Fibroblast of lung (primary cell): ENCODE data around the gene NOP14. TPM values are rescaled to one million over a fixed set of nuclear protein-coding genes. Genes with fewer than 3 reads are reported as not detected.

Experiments used
- DNase-seq, 2 donors: peaks; one replicate each; pipeline versions ENCODE4 v3.0.0 to v3.0.0-alpha.2; 2010; ENCODE audit warnings: low read depth in 2 of 2
- H2AFZ ChIP-seq: 2 replicates; pipeline ENCODE4 v1.5.1; 2012; ENCODE audit warnings: low read length, control low read depth, inconsistent platforms
- H3K27ac ChIP-seq: 2 replicates; pipeline ENCODE4 v1.5.1; 2011; ENCODE audit warnings: low read length, control low read depth; ENCODE audit not compliant: insufficient read depth
- H3K27me3 ChIP-seq: 2 replicates; pipeline ENCODE4 v1.5.1; 2011; ENCODE audit warnings: mild to moderate bottlenecking, low read length; ENCODE audit not compliant: control insufficient read depth, insufficient read depth
- H3K36me3 ChIP-seq: 2 replicates; pipeline ENCODE4 v1.5.1; 2011; ENCODE audit warnings: low read length; ENCODE audit not compliant: control insufficient read depth, insufficient read depth
- H3K4me1 ChIP-seq: 2 replicates; pipeline ENCODE4 v1.5.1; 2011; ENCODE audit warnings: low read length; ENCODE audit not compliant: control insufficient read depth, insufficient read depth; ENCODE audit errors: extremely low read depth
- H3K4me2 ChIP-seq: 2 replicates; pipeline ENCODE4 v1.5.1; 2011; ENCODE audit warnings: low read length, control low read depth; ENCODE audit not compliant: insufficient read depth; ENCODE audit errors: extremely low read depth
- H3K4me3 ChIP-seq, 4 experiments: fragments of 200-600 bp in 1 of 4; sonication (generic) in 1 of 4; replicated peaks in 1 of 4; 2 replicates each; pipeline ENCODE4 v1.5.1; 2011 to 2016; ENCODE audit warnings: low read length in 4 of 4, low read depth in 3 of 4, mild to moderate bottlenecking in 3 of 4, control low read depth in 2 of 4, inconsistent platforms in 1 of 4, mixed read lengths in 1 of 4; ENCODE audit not compliant: insufficient read depth in 1 of 4; ENCODE audit errors: control extremely low read depth in 1 of 4
- H3K79me2 ChIP-seq: 2 replicates; pipeline ENCODE4 v1.5.1; 2012; ENCODE audit warnings: mild to moderate bottlenecking, low read length, inconsistent platforms; ENCODE audit not compliant: control insufficient read depth, insufficient read depth
- H3K9ac ChIP-seq: 2 replicates; pipeline ENCODE4 v1.5.1; 2011; ENCODE audit warnings: mild to moderate bottlenecking, low read length, control low read depth; ENCODE audit not compliant: insufficient read depth
- H3K9me3 ChIP-seq: 2 replicates; pipeline ENCODE4 v1.5.1; 2012; ENCODE audit warnings: low read depth, low read length; ENCODE audit not compliant: control insufficient read depth, insufficient read depth
- H4K20me1 ChIP-seq: 2 replicates; pipeline ENCODE4 v1.5.1; 2011; ENCODE audit warnings: low read length; ENCODE audit not compliant: control insufficient read depth, insufficient read depth; ENCODE audit errors: extremely low read depth
- CTCF ChIP-seq, 2 donors: IDR thresholded peaks in 1 of 2; conservative IDR thresholded peaks in 1 of 2; 1 replicate in 1 of 2; 2 replicates in 1 of 2; pipeline ENCODE4 v1.5.1; 2011 to 2012; ENCODE audit warnings: low read length in 2 of 2, control low read depth in 1 of 2, inconsistent platforms in 1 of 2, low read depth in 1 of 2, mild to moderate bottlenecking in 1 of 2
- EZH2 ChIP-seq: IDR thresholded peaks from 2 replicates; pipeline ENCODE4 v1.5.1; 2012; ENCODE audit warnings: low read length, control low read depth, mild to moderate bottlenecking; ENCODE audit errors: missing control alignments
- polyA plus RNA-seq, 2 donors: library from polyadenylated mRNA; depleted of rRNA in 1 of 2; stranded (reverse) in 1 of 2; unstranded in 1 of 2; fragments of >200 nt; gene quantifications; 2 replicates each; pipeline ENCODE4 v1.2.1, GENCODE V29; 2011 to 2012; ENCODE audit warnings: missing spikeins in 1 of 2
- total RNA-seq: library from RNA; depleted of rRNA; stranded (reverse); fragments of >200 nt; gene quantifications from 2 replicates; pipeline ENCODE4 v1.2.1, GENCODE V29; 2014

The NOP14 gene
- total and polyA plus RNA-seq, 2 donors (not counting 1 experiment from before 2014, with no cell fraction given) = 13.1 to 16.7 TPM

GRCh38 chr4:2907706-2908293 is 55.4 kb downstream of the NOP14 start:
- Histone ChIP-seq H3K9ac (no peak overlapping the region), H3K36me3 (peaks cover 11% of the 10 kb centered on the region), H3K27me3 (no peaks in the 10 kb centered on the region), H3K4me3 (no peak overlapping the region), H2AFZ (no peak overlapping the region), H3K9me3 (no peaks in the 10 kb centered on the region), H3K4me1 (no peaks in the 10 kb centered on the region), H4K20me1 (no peaks in the 10 kb centered on the region), H3K4me2 (no peak overlapping the region), H3K79me2 (no peaks in the 10 kb centered on the region), H3K27ac (no peak overlapping the region)
- DNase-seq = no peak
- TF ChIP-seq EZH2 (no peak), CTCF (conservative IDR thresholded peaks at IDR 0.05 in 1 of 2, IDR thresholded peaks at IDR 0.05 in 1 of 2; ENCODE audit: low read depth in 1 of 2, low read length in 2 of 2) (no peak)

GRCh38 chr4:2907226-2907625 is 56.0 kb downstream of the NOP14 start:
- peaks cover 11% of the 10 kb centered on the region for H3K36me3 ChIP-seq
- H3K4me1 ChIP-seq = no peaks in the 10 kb centered on the region
- H3K27ac ChIP-seq = no peak overlapping the region
- no peak overlapping the region for H3K4me2 ChIP-seq
- no peak overlapping the region for H3K9ac ChIP-seq
- no peak overlapping the region for H2AFZ ChIP-seq
- no peaks in the 10 kb centered on the region for H3K27me3 ChIP-seq
- H3K4me3 ChIP-seq = no peak overlapping the region
- DNase-seq = no peak
- no peaks in the 10 kb centered on the region for H3K79me2 ChIP-seq
- no peaks in the 10 kb centered on the region for H4K20me1 ChIP-seq
- TF ChIP-seq CTCF (conservative IDR thresholded peaks at IDR 0.05 in 1 of 2, IDR thresholded peaks at IDR 0.05 in 1 of 2; ENCODE audit: low read depth in 1 of 2, low read length in 2 of 2) = no peak
- no peak for TF ChIP-seq EZH2
- no peaks in the 10 kb centered on the region for H3K9me3 ChIP-seq

DNA sequence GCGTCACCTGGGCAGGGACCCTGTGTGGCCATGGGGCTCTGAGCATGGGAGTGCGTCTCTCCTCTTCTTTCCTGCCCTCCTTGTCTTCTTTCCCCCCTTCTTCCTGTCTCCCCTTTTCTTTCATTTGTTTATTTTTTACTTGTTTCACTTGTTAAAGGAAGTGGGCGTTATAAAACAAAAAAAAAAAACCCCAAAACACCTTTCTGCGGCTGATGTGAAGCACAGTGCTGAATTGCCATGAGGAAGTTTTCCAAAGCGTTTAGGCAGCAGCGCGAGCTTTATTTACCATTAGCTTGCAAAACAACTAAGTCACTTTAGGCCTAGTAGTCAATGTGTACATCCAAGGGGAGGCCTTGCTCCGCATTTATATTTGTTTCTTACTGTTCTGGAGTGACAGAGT is 57.0 kb downstream of the NOP14 start:
- no peak for TF ChIP-seq EZH2
- no peak for TF ChIP-seq CTCF (conservative IDR thresholded peaks at IDR 0.05 in 1 of 2, IDR thresholded peaks at IDR 0.05 in 1 of 2; ENCODE audit: low read depth in 1 of 2, low read length in 2 of 2)
- Histone ChIP-seq H2AFZ (no peak overlapping the region), H3K4me3 (no peak overlapping the region), H3K36me3 (peaks cover 11% of the 10 kb centered on the region), H3K27ac (no peak overlapping the region), H3K79me2 (no peaks in the 10 kb centered on the region), H3K9me3 (no peaks in the 10 kb centered on the region), H3K4me1 (no peaks in the 10 kb centered on the region), H4K20me1 (no peaks in the 10 kb centered on the region), H3K4me2 (no peak overlapping the region), H3K27me3 (no peaks in the 10 kb centered on the region), H3K9ac (no peak overlapping the region)
- no peak for DNase-seq
